ENCODE results near the gene NFATC2. TPM values are rescaled to one million over a fixed set of nuclear protein-coding genes. Genes with fewer than 3 reads are reported as not detected.

Gene NFATC2
- total RNA-seq, 3 donors from 2014 or later: 6.2 to 7.3 (median 7.2) TPM

DNA sequence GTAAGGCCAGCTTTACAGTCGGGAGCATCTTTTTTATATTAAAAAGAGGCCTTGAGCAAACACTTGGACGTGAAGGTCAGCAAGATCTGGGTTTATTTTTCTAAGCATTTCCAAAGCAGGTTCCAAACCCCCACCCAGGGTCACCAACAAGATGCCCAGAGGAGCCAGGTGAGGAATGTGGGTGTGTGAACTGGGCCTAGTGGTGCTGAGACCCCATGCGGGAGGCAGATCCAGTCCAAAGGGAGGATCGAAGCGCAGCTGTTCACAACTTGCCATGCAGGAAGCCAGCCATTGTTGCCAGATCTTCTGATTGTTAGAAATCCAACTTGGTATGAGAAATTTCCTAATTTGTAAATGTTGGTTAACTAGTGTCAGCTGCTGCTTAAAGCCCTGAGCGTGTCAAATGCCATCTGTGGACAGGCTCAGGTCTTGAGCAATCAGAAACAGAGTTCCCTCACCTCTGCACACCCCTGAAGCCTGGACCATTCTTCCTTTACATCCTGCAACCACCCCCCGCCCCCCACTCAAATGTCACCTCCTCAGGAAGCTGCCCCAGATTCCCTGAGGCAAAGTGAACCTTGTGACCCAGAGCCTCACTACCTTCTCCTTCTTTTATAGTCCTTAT is 46.5 kb downstream of the NFATC2 start:
- H3K4me1 ChIP-seq (ENCODE audit: low read depth): peaks cover 7% of the 10 kb centered on the region
- H3K4me3 ChIP-seq: no peak overlapping the region
- TF ChIP-seq, protein P1, sequence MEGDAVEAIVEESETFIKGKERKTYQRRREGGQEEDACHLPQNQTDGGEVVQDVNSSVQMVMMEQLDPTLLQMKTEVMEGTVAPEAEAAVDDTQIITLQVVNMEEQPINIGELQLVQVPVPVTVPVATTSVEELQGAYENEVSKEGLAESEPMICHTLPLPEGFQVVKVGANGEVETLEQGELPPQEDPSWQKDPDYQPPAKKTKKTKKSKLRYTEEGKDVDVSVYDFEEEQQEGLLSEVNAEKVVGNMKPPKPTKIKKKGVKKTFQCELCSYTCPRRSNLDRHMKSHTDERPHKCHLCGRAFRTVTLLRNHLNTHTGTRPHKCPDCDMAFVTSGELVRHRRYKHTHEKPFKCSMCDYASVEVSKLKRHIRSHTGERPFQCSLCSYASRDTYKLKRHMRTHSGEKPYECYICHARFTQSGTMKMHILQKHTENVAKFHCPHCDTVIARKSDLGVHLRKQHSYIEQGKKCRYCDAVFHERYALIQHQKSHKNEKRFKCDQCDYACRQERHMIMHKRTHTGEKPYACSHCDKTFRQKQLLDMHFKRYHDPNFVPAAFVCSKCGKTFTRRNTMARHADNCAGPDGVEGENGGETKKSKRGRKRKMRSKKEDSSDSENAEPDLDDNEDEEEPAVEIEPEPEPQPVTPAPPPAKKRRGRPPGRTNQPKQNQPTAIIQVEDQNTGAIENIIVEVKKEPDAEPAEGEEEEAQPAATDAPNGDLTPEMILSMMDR (IDR thresholded peaks at IDR 0.05): no peak
- intact Hi-C loops (cut with DNase I, micrococcal nuclease): no loop called here
- H3K9me3 ChIP-seq: no peaks in the 10 kb centered on the region
- ATAC-seq (no peak), DNase-seq (no peak)
- no peaks in the 10 kb centered on the region for H3K36me3 ChIP-seq (ENCODE audit: low read depth)

DNA sequence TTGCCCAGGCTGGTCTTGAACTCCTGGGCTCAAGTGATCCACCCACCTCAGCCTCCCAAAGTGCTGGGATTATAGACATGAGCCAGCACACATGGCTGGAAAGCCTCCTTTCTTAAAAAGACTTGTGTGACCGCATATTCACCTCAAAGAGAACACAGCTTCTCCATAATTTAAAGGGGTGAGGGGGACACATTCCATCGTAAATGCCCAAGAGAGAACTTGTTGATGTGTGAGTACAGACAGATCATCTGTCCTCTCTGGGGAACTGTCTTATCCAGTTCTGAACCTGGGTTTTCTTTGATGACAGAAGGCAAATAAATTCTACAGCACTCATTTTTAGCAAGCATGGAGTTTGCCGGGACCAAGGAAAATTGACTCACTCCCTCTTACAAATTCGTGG is 47.2 kb downstream of the NFATC2 start:
- ATAC-seq: no peak
- DNase-seq: no peak
- TF ChIP-seq, protein P1 (IDR thresholded peaks at IDR 0.05): no peak
- intact Hi-C loops (cut with DNase I, micrococcal nuclease): no loop called here
- Histone ChIP-seq H3K4me1 (ENCODE audit: low read depth) (peaks cover 7% of the 10 kb centered on the region), H3K9me3 (no peaks in the 10 kb centered on the region), H3K36me3 (ENCODE audit: low read depth) (no peaks in the 10 kb centered on the region), H3K4me3 (no peak overlapping the region)

DNA sequence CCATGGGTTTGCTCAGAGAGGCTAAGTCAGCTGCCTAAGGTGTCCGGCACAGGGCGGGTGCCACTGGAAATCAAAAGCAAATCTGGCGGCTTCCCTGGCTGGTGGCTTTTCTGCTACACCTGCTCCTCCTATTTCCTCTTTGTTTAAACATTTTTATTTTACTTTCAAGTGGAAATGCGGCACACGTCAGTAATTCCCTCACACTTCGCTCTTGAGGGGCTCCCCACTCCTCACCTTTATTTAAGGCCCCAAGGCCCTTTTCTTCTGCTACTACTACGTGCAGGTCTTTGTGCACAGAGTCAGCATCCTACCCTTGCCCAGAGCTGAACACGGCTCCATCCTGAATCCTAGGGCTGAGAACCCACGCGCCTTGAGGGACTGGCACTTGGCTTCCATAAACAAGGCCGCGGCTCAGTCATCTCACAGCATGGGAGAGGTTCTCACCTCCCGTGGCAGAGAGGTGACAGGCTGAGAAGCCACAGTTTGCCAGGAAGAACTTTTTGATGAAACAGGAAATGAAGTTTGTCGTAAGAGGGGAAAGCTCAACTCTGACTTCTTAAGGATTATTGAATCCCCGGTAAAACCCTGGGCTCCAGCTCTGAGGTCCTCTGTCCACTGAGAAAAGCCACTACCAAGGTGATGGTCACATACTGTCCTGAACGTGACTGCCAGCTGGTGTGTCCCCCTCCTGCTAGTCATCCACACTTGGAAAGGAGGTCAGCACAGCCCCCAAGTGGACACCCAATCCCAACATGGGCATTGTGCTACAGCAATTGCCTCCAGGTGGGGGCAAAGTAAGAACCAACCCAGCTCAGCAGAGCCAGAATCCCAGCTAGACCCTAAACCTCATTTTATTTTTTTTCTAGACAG is 48.0 kb downstream of the NFATC2 start:
- TF ChIP-seq, protein P1 (IDR thresholded peaks at IDR 0.05): no peak
- peaks cover 7% of the 10 kb centered on the region for H3K4me1 ChIP-seq (ENCODE audit: low read depth)

DNA sequence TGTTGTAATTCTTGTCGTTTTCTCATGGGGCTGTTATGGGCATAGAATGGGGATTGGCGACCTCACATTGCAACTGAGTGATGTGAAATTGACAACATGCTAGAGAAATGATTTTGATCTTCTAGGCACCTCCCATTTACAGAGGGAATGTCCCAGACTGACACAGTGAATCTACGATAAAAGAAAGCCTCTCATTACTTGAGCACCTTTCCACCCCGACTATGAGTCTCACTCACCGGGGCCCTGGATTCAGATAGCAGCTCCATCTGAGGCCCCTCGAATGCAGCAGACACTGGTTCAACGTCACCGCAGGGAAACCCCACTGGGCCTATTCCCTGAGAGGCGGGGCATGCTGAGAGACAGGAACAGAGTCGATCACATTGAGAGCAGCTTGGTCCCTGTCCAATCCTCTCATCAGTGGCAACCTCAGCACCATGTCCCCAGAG is 49.1 kb downstream of the NFATC2 start:
- TF ChIP-seq, protein P1 (IDR thresholded peaks at IDR 0.05): no peak

More for the DNA sequence above, 48.0 kb downstream of the NFATC2 start:
- intact Hi-C loops (cut with DNase I, micrococcal nuclease): no loop called here
- no peaks in the 10 kb centered on the region for H3K9me3 ChIP-seq
- ATAC-seq (no peak), DNase-seq (no peak)
- H3K36me3 ChIP-seq (ENCODE audit: low read depth): no peaks in the 10 kb centered on the region
- no peak overlapping the region for H3K4me3 ChIP-seq

DNA sequence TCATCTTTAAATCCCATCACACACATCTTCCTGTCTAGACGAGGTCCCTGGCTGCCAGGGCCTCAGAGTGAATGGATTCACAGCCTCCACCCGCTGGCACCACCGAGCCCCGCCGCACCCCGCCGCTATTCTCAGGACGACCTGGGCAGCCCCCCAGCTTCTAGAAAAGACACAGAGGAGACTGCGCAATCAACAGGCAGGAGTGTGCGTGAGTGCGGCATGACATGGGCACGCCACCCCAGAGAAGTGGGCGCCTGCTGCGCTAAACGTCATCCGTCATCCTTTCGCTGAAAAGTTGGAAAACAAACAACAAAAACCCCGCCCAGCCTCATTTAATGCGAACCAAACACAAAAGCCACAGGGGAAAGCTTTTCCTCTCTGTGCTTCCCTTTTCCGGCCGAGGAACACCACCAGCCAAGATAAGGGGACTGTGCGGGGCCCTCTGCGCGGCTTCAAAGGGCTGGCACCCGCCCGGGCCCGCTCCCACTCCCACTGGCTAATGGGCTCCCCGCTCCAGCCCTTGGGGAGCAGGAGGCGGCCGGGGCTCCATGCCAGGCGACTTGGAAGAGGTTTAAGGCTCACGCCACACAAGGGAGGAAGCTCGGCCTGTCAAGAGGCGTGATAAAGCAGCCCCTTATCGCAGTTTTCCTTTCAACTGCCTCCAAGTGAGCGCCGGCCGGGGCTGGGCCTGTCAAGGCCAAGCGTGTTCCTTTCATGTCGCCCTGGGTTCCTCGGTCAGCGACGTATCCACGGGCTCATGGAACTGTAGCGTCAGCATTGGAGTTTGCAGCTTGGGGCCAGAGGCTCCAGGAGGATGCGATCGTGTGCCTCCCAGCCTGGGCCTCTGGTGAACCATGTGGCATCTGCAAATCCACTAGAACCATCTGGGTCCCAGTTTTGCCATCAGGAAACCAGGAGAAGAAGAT is 50.1 kb downstream of the NFATC2 start:
- ATAC-seq: peak; percentile 68
- DNase-seq: peak in 2 of 3 donors; percentile 20 to 42
- intact Hi-C loops (cut with DNase I, micrococcal nuclease): no loop called here
- Histone ChIP-seq H3K9me3 (no peaks in the 10 kb centered on the region), H3K36me3 (ENCODE audit: low read depth) (no peaks in the 10 kb centered on the region), H3K4me1 (ENCODE audit: low read depth) (peaks cover 5% of the 10 kb centered on the region), H3K4me3 (no peak overlapping the region)
- TF ChIP-seq, protein P1 (IDR thresholded peaks at IDR 0.05): no peak

More for the DNA sequence above, 49.1 kb downstream of the NFATC2 start:
- intact Hi-C loops (cut with DNase I, micrococcal nuclease): no loop called here
- ATAC-seq: no peak
- Histone ChIP-seq H3K36me3 (ENCODE audit: low read depth) (no peaks in the 10 kb centered on the region), H3K9me3 (no peaks in the 10 kb centered on the region), H3K4me1 (ENCODE audit: low read depth) (peaks cover 7% of the 10 kb centered on the region), H3K4me3 (no peak overlapping the region)
- no peak for DNase-seq

Measured in mucosa of descending colon (tissue), 3 donors.